RWPE1 (cell line): ENCODE measurements around the gene RHBDL3.
"Not testable (repeated sequence)": the region's sequence is repeated elsewhere in the genome, so short reads cannot be mapped to it uniquely, and the experiment has no call there.

Experiments used
- CTCF ChIA-PET: fragments of 350-600 bp; sonication (Branson Sonifier 250); formaldehyde crosslinking; extraction: SDS; loops from one replicate; lab custom pipeline; 2021; lab: Yijun Ruan, JAX
- POLR2A ChIA-PET: fragments of 400-600 bp; formaldehyde crosslinking; extraction: SDS; loops from one replicate; lab custom pipeline; 2020; ENCODE audit warnings: antibody characterized with exemption; ENCODE audit not compliant: low non-redundant PET; lab: Yijun Ruan, JAX
- DNase-seq: peaks from one replicate; pipeline ENCODE4 v3.0.0; 2012; ENCODE audit warnings: low spot score
- H3K27ac ChIP-seq: fragments of 450-650 bp; 2 replicates; pipeline ENCODE4 v1.5.1; 2017
- TF ChIP-seq, protein P1 (sequence below): fragments of 450-650 bp; conservative IDR thresholded peaks from 2 replicates; pipeline ENCODE4 v1.5.1; 2017; ENCODE audit warnings: low read depth, mild to moderate bottlenecking

RHBDL3 gene

DNA sequence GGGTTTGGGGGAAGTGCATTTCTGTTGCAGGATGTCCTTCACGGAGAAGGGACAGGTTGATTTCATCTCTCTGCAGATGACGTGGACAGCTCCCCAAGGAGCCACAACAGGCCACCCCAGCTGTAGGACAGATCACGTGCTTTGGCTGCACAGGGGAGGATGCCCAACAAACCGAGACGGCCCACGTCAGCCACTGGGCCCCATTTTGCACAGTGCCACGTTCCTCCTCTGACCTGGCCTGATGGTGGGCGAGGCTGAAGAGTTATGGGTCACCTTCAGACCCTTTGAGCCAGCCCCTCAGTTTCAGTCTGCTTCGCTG is 9.0 kb upstream of the RHBDL3 start:
- H3K27ac ChIP-seq: no peak overlapping the region
- DNase-seq: no peak
- TF ChIP-seq, protein P1, sequence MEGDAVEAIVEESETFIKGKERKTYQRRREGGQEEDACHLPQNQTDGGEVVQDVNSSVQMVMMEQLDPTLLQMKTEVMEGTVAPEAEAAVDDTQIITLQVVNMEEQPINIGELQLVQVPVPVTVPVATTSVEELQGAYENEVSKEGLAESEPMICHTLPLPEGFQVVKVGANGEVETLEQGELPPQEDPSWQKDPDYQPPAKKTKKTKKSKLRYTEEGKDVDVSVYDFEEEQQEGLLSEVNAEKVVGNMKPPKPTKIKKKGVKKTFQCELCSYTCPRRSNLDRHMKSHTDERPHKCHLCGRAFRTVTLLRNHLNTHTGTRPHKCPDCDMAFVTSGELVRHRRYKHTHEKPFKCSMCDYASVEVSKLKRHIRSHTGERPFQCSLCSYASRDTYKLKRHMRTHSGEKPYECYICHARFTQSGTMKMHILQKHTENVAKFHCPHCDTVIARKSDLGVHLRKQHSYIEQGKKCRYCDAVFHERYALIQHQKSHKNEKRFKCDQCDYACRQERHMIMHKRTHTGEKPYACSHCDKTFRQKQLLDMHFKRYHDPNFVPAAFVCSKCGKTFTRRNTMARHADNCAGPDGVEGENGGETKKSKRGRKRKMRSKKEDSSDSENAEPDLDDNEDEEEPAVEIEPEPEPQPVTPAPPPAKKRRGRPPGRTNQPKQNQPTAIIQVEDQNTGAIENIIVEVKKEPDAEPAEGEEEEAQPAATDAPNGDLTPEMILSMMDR: no peak
- POLR2A ChIA-PET: no interaction called here
- CTCF ChIA-PET: interaction anchor here (0.7 to 0.9 kb wide), 2 partner anchors 62 to 1494 kb away, joined by 6 to 8 read pairs; no protein-coding TSS in a partner anchor

DNA sequence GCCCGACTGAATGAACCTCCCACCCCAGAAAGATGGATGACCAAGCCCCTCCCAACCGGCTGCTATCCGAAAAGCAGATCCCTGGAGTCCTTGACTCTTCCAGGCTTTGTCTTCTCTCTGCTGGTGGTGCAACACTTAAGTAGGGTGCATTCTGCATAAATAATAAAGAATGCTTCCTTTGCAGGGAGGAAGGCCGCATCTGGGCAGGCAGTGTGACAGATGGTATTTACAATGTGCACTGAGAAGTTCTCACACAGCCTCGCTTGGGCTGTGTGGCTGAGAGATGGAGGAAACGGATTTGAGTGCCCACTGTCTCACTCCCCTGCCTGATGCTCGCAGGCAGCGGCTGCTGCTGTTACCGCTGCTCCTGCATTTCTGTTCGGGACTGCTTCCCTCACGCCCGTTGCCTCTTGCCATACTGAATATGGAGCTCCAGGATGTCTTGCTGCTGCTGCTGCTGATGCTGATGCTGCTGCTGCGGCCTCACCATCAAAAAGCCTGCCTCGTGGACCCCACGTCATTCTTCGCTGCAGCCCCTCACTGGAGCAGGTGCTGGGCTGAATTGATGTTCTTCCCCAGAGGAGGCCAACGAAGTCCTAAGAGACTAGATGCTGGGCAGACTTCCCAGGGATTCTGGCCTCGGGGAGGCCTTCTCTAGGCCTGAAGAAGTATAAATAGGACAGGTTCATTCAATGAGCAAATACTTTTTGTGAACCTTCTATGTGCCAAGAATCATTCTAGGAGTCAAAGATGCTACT is 7.1 kb upstream of the RHBDL3 start:
- no peak overlapping the region for H3K27ac ChIP-seq
- DNase-seq: no peak
- ChIA-PET CTCF (no interaction called here), POLR2A (interaction anchor here (0.7 kb wide), 1 partner anchor 725 kb away, joined by 3 read pairs; no protein-coding TSS in a partner anchor)
- TF ChIP-seq, protein P1: no peak

DNA sequence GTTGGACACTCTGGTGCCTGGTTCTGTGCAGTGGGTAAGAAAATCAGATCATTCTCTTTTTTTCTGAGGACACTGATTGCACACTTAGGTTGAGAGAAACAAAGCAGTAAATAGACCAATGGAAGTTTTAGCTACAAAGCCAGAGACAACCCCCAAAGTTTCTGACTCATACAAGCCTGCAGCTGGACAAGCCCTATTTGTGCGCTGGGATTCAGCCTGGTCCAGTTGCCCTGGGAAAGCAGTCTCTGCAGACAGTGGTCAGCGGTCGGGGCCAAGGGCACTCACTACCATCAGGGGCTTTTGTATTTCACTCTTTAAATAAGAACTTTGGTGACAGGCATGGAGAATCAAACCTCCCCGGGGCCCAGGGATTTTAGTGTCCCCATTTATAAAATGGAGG is 6.0 kb upstream of the RHBDL3 start:
- no peak overlapping the region for H3K27ac ChIP-seq
- CTCF ChIA-PET: no interaction called here
- POLR2A ChIA-PET: no interaction called here
- DNase-seq: no peak
- TF ChIP-seq, protein P1: no peak

DNA sequence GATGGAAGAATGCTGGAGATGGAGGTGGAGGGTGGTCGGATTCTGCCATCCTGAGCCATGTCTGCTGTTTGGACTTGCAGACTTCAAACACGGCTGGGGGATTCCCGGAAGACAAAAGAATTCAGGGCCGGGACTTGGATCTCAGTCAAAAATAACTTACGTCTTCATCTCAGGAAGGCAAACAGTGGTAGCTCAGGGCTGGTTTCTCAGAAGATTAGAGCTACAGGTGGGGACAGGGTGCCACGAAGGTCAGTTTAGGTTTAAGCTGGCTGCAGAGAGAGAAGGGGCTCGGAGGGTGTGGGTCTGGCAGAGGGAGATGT is 4.3 kb upstream of the RHBDL3 start:
- DNase-seq: no peak
- ChIA-PET CTCF (interaction anchor here (0.7 kb wide), 1 partner anchor 8 kb away, joined by 3 read pairs; no protein-coding TSS in a partner anchor), POLR2A (no interaction called here)
- no peak overlapping the region for H3K27ac ChIP-seq
- TF ChIP-seq, protein P1: no peak

DNA sequence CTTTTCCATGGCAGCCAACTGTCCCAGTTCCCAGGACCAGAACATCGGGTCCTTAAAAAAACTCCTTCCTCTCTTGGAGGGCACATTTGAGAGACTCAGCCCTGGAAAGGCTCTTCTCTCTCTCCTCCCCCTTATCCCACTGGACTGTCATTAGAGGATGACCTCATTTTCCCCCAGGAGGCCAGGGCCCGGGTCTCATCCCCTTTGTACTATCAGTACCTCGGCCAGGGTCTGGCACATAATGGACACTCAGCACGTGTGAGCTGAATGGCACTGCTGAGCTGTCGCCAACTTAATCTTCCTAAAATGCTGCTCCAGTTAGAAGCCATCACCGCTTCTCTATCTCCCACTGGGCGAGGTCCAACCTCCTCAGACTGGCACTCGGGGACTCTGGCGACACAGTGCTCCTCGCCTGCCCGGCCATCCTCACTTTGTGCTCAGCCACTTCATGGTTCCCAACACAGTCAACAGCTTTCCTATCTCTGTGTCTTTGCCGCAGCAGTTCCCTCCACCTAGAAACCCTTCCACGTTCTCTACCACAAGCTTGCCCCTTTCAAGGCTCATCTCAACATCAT is 3.6 kb upstream of the RHBDL3 start:
- no peak overlapping the region for H3K27ac ChIP-seq
- no peak for DNase-seq
- TF ChIP-seq, protein P1: no peak
- POLR2A ChIA-PET: no interaction called here
- CTCF ChIA-PET: interaction anchor here (0.7 kb wide), 1 partner anchor 8 kb away, joined by 3 read pairs; no protein-coding TSS in a partner anchor

DNA sequence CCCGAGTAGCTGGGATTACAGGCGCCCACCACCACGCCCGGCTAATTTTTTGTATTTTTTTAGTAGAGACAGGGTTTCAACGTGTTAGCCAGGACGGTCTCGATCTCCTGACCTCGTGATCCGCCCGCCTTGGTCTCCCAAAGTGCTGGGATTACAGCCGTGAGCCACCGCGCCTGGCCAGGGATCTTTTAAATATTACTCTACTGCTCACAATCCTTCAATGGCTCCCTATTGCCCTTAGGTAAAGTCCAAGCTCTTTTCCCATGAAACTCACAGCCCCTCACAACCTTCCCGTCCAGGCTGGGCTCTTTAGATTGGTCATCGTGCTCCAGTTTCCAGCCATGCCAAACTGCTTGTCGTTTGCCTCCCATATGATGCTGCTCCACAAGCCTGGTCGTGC is 2.1 kb upstream of the RHBDL3 start:
- POLR2A ChIA-PET, H3K27ac ChIP-seq, DNase-seq: not testable (repeated sequence)
- CTCF ChIA-PET: interaction anchor here (0.6 kb wide), 1 partner anchor 123 kb away, joined by 3 read pairs; no protein-coding TSS in a partner anchor

DNA sequence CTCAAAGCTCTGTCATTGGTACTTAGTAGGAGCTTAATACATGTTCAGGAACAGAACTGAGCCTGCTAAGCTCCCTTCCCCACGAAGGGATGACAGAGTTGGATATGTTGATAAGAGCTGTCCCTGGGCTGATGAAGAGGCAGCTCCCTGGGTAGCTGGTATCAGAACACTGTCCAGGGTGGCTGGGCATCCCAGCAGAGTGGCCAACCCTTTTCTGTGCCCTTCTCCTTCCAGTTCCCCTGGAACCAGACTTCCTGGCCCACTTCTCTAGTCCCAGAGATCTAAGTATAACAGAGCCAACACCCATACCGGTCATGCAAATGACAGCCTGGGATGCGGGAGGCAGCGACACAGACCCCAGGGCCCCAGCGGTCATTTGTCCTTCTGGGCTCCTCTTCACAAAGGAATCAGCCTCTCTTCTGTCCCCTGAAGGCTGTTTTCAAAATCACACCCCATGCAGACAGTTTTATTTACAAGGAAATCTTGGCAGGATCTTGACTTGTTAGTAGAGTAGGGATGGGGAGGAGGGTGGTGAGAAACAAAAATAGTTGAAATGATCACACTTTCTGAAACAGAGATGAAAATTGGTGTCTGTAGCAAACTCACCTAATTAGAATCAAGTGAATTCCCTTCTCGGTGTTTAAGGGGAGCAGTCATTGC is 1.4 kb upstream of the RHBDL3 start:
- ChIA-PET CTCF (no interaction called here), POLR2A (no interaction called here)
- H3K27ac ChIP-seq: no peak overlapping the region
- no peak for DNase-seq
- TF ChIP-seq, protein P1: no peak
